SK-N-SH treated with all-trans-retinoic acid at 6 μM for 48 hours (cell line): ENCODE measurements around the gene MXRA8.

Experiments
- ATAC-seq: fragments of 200-7000 bp; cut with Tn5 transposase; 3 replicates; pipeline ENCODE4 v1.9.1; 2020; ENCODE audit warnings: mild to moderate bottlenecking, moderate library complexity
- ARNTL ChIP-seq: fragments of 450-650 bp; formaldehyde crosslinking; IDR thresholded peaks from 2 replicates; pipeline ENCODE4 v1.5.0; 2020; ENCODE audit warnings: low read depth, mild to moderate bottlenecking, moderate library complexity, borderline replicate concordance
- BACH2 ChIP-seq: fragments of 250-450 bp; sonication (Bioruptor Pico); IDR thresholded peaks from 2 replicates; pipeline ENCODE4 v1.9.0; 2021; ENCODE audit warnings: mild to moderate bottlenecking, borderline replicate concordance
- CREB5 ChIP-seq: fragments of 250-450 bp; sonication (Bioruptor Pico); IDR thresholded peaks from 2 replicates; pipeline ENCODE4 v1.5.1; 2020; ENCODE audit warnings: low read depth, mild to moderate bottlenecking, moderate library complexity
- CSDC2 ChIP-seq: fragments of 250-450 bp; sonication (Bioruptor Pico); IDR thresholded peaks from 2 replicates; pipeline ENCODE4 v1.5.0; 2020; ENCODE audit warnings: mild to moderate bottlenecking, moderate library complexity
- CSRNP3 ChIP-seq: fragments of 250-450 bp; sonication (Bioruptor Pico); IDR thresholded peaks from 2 replicates; pipeline ENCODE4 v1.5.1; 2021; ENCODE audit warnings: mild to moderate bottlenecking, moderate library complexity
- ESRRG ChIP-seq: fragments of 250-450 bp; sonication (Bioruptor Pico); IDR thresholded peaks from 2 replicates; pipeline ENCODE4 v1.6.1; 2021; ENCODE audit warnings: mild to moderate bottlenecking
- GLIS3 ChIP-seq: fragments of 250-450 bp; sonication (Bioruptor Pico); IDR thresholded peaks from 2 replicates; pipeline ENCODE4 v1.5.0; 2020; ENCODE audit warnings: mild to moderate bottlenecking, moderate library complexity
- ISL1 ChIP-seq: fragments of 250-450 bp; sonication (Bioruptor Pico); IDR thresholded peaks from 2 replicates; pipeline ENCODE4 v2.1.2; 2022; ENCODE audit warnings: mild to moderate bottlenecking, moderate library complexity
- OSR1 ChIP-seq: fragments of 250-450 bp; sonication (Bioruptor Pico); IDR thresholded peaks from 2 replicates; pipeline ENCODE4 v1.8.0; 2022; ENCODE audit warnings: moderate library complexity, mild to moderate bottlenecking, inconsistent platforms
- PPARA ChIP-seq: fragments of 250-450 bp; sonication (Bioruptor Pico); IDR thresholded peaks from 2 replicates; pipeline ENCODE4 v1.5.0; 2020; ENCODE audit warnings: mild to moderate bottlenecking, borderline replicate concordance
- RARB ChIP-seq: fragments of 250-450 bp; sonication (Bioruptor Pico); IDR thresholded peaks from 2 replicates; pipeline ENCODE4 v1.8.0; 2021; ENCODE audit warnings: mild to moderate bottlenecking, moderate library complexity
- SNAI2 ChIP-seq: fragments of 250-450 bp; sonication (Bioruptor Pico); IDR thresholded peaks from 2 replicates; pipeline ENCODE4 v1.5.0; 2020; ENCODE audit warnings: mild to moderate bottlenecking, moderate library complexity
- TCF4 ChIP-seq: fragments of 250-450 bp; sonication (Bioruptor Pico); IDR thresholded peaks from 2 replicates; pipeline ENCODE4 v1.8.0; 2021; ENCODE audit warnings: mild to moderate bottlenecking, moderate library complexity, borderline replicate concordance
- TOX ChIP-seq: fragments of 250-450 bp; sonication (Bioruptor Pico); IDR thresholded peaks from 2 replicates; pipeline ENCODE4 v1.8.0; 2021; ENCODE audit warnings: mild to moderate bottlenecking, moderate library complexity, borderline replicate concordance
- TSHZ2 ChIP-seq: fragments of 250-450 bp; sonication (Bioruptor Pico); IDR thresholded peaks from 2 replicates; pipeline ENCODE4 v1.5.0; 2020; ENCODE audit warnings: mild to moderate bottlenecking, moderate library complexity
- ZC3H10 ChIP-seq: fragments of 250-450 bp; sonication (Bioruptor Pico); IDR thresholded peaks from 2 replicates; pipeline ENCODE4 v1.5.1; 2021; ENCODE audit warnings: mild to moderate bottlenecking, moderate library complexity
- ZFP3 ChIP-seq: fragments of 250-450 bp; sonication (Bioruptor Pico); IDR thresholded peaks from 2 replicates; pipeline ENCODE4 v1.5.0; 2020; ENCODE audit warnings: mild to moderate bottlenecking, moderate library complexity
- ZFP30 ChIP-seq: fragments of 450-650 bp; formaldehyde crosslinking; IDR thresholded peaks from 2 replicates; pipeline ENCODE4 v1.5.0; 2022; ENCODE audit warnings: mild to moderate bottlenecking, moderate library complexity
- ZNF565 ChIP-seq: fragments of 450-650 bp; formaldehyde crosslinking; conservative IDR thresholded peaks from 2 replicates; pipeline ENCODE4 v1.5.0; 2020; ENCODE audit warnings: low read depth, mild to moderate bottlenecking, moderate library complexity
- ZNF70 ChIP-seq: fragments of 450-650 bp; formaldehyde crosslinking; IDR thresholded peaks from 2 replicates; pipeline ENCODE4 v1.5.0; 2020; ENCODE audit warnings: mild to moderate bottlenecking, moderate library complexity
- ZNF8 ChIP-seq: fragments of 450-650 bp; formaldehyde crosslinking; IDR thresholded peaks from 2 replicates; pipeline ENCODE4 v1.5.0; 2020; ENCODE audit warnings: mild to moderate bottlenecking, moderate library complexity
- TF ChIP-seq, protein P1 (sequence below): fragments of 250-450 bp; sonication (Bioruptor Pico); IDR thresholded peaks from 2 replicates; pipeline ENCODE4 v1.8.0; 2020; ENCODE audit warnings: mild to moderate bottlenecking, moderate library complexity, borderline replicate concordance
- TF ChIP-seq, protein P2 (sequence below): fragments of 250-450 bp; sonication (Bioruptor Pico); IDR thresholded peaks from 2 replicates; pipeline ENCODE4 v1.8.0; 2021; ENCODE audit warnings: low read depth, mild to moderate bottlenecking, moderate library complexity, borderline replicate concordance

The MXRA8 gene

DNA sequence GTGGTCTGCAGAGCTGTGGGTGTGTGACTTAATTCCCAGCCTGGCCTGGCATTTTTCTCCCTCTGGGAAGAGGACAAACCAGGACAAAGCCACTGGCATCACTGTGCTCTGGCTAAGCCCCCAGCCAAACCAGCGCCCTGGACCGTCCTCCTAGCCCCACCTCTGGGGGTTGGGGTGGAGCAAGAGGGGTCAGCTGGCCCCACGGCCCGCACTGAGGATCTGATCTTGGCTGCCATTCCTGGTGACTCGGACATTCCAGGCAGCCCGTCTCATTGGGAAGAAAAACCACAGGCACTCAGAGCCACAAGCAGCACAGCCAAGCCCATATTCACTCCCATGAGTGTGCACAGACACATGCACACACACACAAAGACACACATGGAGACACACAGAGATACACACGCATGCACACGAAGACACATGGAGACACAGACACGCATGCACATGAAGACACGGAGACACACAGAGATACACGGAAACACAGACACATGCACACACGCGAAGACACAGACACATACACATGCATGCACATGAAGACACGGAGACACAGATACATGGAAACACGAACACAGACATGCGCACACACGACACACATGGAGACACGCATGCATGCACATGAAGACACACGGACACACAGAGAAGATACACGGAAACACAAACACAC lies 2.3 kb upstream of the MXRA8 start:
- peak; percentile 86 for ATAC-seq
- TF ChIP-seq CREB5 (CRISPR knock-in tag) (no peak), TSHZ2 (CRISPR knock-in tag) (0 out of 2 replicates have a peak, but pooled peaks have one; percentile 13)

DNA sequence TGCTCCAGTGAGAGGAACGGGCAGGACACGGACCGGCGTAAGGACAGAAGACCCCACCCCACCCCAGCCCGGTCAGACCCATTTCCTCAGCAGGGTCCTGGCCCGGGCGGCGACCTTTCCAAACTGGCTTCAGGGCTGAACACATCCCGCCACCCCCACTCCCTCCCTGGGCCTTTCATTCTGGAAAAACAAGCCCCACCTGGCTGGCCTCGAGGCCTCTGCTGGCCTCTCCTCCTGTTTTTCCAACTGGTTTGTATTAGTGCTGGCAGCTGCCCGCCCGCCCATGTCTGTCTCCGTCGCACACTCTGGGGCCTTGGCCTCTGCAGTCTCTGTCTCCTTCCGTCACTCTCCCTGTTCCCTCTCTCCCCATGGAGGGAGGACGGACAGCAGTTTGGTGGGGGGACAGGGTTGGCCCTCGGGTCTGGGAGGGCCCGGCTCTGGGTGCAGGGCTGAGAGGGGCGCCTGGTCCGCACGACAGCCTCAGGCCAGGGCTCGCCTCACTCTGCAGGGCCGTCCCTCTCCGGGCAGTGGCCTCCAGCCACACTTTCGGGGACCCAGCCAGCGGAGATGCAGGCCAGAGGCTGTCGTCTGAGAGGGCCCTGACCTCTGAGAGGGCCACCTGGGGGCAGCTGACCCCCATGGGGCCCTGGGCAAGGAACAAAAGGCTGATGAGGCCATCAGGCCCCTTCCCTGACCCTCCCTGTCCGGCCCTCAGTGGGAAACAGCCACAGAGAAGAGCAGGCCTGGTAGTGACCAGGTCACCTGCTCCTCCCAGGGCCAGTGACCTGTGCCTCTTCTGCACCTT lies 1.5 kb upstream of the MXRA8 start:
- ATAC-seq = peak; percentile 62
- TF ChIP-seq CSRNP3 (no peak), ARNTL (CRISPR knock-in tag) (no peak), ZNF565 (0 out of 2 replicates have a peak, but pooled peaks have one; percentile 10), TSHZ2 (CRISPR knock-in tag) (no peak; the same call in 1 of the 2 replicates), TCF4 (CRISPR knock-in tag) (peak; percentile 75; the same call in 1 of the 2 replicates), RARB (no peak), GLIS3 (CRISPR knock-in tag) (no peak), PPARA (CRISPR knock-in tag) (no peak), SNAI2 (CRISPR knock-in tag) (no peak), OSR1 (no peak), ISL1 (CRISPR knock-in tag) (no peak), CREB5 (CRISPR knock-in tag) (no peak), ZC3H10 (no peak), ZFP30 (CRISPR knock-in tag) (no peak), CSDC2 (CRISPR knock-in tag) (no peak), ESRRG (CRISPR knock-in tag) (no peak), ZFP3 (CRISPR knock-in tag) (no peak), ZNF8 (CRISPR knock-in tag) (no peak), TOX (CRISPR knock-in tag) (no peak), ZNF70 (CRISPR knock-in tag) (0 out of 2 replicates have a peak, but pooled peaks have one; percentile 6), BACH2 (no peak; the same call in 1 of the 2 replicates)
- TF ChIP-seq, protein P1, sequence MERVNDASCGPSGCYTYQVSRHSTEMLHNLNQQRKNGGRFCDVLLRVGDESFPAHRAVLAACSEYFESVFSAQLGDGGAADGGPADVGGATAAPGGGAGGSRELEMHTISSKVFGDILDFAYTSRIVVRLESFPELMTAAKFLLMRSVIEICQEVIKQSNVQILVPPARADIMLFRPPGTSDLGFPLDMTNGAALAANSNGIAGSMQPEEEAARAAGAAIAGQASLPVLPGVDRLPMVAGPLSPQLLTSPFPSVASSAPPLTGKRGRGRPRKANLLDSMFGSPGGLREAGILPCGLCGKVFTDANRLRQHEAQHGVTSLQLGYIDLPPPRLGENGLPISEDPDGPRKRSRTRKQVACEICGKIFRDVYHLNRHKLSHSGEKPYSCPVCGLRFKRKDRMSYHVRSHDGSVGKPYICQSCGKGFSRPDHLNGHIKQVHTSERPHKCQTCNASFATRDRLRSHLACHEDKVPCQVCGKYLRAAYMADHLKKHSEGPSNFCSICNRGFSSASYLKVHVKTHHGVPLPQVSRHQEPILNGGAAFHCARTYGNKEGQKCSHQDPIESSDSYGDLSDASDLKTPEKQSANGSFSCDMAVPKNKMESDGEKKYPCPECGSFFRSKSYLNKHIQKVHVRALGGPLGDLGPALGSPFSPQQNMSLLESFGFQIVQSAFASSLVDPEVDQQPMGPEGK (CRISPR knock-in tag) = no peak
- TF ChIP-seq, protein P2, sequence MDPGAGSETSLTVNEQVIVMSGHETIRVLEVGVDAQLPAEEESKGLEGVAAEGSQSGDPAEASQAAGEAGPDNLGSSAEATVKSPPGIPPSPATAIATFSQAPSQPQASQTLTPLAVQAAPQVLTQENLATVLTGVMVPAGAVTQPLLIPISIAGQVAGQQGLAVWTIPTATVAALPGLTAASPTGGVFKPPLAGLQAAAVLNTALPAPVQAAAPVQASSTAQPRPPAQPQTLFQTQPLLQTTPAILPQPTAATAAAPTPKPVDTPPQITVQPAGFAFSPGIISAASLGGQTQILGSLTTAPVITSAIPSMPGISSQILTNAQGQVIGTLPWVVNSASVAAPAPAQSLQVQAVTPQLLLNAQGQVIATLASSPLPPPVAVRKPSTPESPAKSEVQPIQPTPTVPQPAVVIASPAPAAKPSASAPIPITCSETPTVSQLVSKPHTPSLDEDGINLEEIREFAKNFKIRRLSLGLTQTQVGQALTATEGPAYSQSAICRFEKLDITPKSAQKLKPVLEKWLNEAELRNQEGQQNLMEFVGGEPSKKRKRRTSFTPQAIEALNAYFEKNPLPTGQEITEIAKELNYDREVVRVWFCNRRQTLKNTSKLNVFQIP (CRISPR knock-in tag) = no peak
